ENCODE results near the gene TRDN.

DNA sequence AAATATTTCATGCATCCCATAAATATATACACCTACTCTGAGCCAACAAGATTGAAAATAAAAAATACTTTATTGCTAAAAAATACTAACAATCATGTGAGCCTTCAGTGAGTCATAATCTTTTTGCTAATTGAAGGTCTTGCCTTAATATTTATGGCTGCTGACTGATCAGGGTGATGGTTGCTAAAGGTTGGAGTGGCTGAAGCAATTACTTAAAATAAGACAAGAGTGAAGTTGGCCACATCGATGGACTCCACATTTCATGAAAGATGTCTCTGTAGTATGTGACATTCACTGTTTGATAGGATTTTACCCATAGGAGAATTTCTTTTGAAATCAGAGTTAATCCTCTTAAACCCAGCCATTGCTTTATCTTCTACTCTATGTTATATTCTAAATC is 11.1 kb downstream of the TRDN start:
- TF ChIP-seq, protein P1, sequence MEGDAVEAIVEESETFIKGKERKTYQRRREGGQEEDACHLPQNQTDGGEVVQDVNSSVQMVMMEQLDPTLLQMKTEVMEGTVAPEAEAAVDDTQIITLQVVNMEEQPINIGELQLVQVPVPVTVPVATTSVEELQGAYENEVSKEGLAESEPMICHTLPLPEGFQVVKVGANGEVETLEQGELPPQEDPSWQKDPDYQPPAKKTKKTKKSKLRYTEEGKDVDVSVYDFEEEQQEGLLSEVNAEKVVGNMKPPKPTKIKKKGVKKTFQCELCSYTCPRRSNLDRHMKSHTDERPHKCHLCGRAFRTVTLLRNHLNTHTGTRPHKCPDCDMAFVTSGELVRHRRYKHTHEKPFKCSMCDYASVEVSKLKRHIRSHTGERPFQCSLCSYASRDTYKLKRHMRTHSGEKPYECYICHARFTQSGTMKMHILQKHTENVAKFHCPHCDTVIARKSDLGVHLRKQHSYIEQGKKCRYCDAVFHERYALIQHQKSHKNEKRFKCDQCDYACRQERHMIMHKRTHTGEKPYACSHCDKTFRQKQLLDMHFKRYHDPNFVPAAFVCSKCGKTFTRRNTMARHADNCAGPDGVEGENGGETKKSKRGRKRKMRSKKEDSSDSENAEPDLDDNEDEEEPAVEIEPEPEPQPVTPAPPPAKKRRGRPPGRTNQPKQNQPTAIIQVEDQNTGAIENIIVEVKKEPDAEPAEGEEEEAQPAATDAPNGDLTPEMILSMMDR (IDR thresholded peaks at IDR 0.05; ENCODE audit: poor library complexity, severe bottlenecking) = no peak
- no peak for TF ChIP-seq POLR2AphosphoS5 (IDR thresholded peaks at IDR 0.05)
- no peak for TF ChIP-seq SMC3 (conservative IDR thresholded peaks at IDR 0.05; ENCODE audit: poor library complexity)
- TF ChIP-seq REST (IDR thresholded peaks at IDR 0.05; ENCODE audit: borderline replicate concordance) = no peak
- TF ChIP-seq EZH2 (IDR thresholded peaks at IDR 0.05; ENCODE audit: borderline replicate concordance, insufficient read depth, low read length, poor library complexity, severe bottlenecking) = no peak
- TF ChIP-seq TAF1 (IDR thresholded peaks at IDR 0.05; ENCODE audit: low read depth) = no peak
- TF ChIP-seq EP300 (conservative IDR thresholded peaks at IDR 0.05; ENCODE audit: poor library complexity, severe bottlenecking) = no peak
- no peak for TF ChIP-seq RAD21 (conservative IDR thresholded peaks at IDR 0.05)
- TF ChIP-seq MXI1 (conservative IDR thresholded peaks at IDR 0.05; ENCODE audit: poor library complexity, severe bottlenecking) = no peak
